ENCODE measurements around the gene NEDD9. TPM values are rescaled to one million over a fixed set of nuclear protein-coding genes. Genes with fewer than 3 reads are reported as not detected.

Gene NEDD9
- total and polyA plus RNA-seq, 2 donors (not counting 1 experiment from before 2014, with no cell fraction given) = 33.7 to 35.2 TPM

GRCh38 chr6:11160199-11160598, 72.3 kb downstream of the NEDD9 start:
- H2AFZ ChIP-seq (ENCODE audit: low read length) = no peak overlapping the region
- peak in 1 of 2 donors; percentile 55 for DNase-seq (ENCODE audit: low read depth in 2 of 2)
- no peaks in the 10 kb centered on the region for H3K36me3 ChIP-seq (ENCODE audit: control insufficient read depth, insufficient read depth, low read length)
- H3K4me2 ChIP-seq (ENCODE audit: extremely low read depth, insufficient read depth, low read length) = no peak overlapping the region
- TF ChIP-seq EZH2 (IDR thresholded peaks at IDR 0.05; ENCODE audit: low read length, missing control alignments) = no peak
- TF ChIP-seq CTCF (conservative IDR thresholded peaks at IDR 0.05 in 1 of 2, IDR thresholded peaks at IDR 0.05 in 1 of 2; ENCODE audit: low read depth in 1 of 2, low read length in 2 of 2) = no peak
- H3K9me3 ChIP-seq (ENCODE audit: control insufficient read depth, insufficient read depth, low read depth, low read length) = no peaks in the 10 kb centered on the region
- H4K20me1 ChIP-seq (ENCODE audit: control insufficient read depth, extremely low read depth, insufficient read depth, low read length) = no peaks in the 10 kb centered on the region
- no peaks in the 10 kb centered on the region for H3K79me2 ChIP-seq (ENCODE audit: control insufficient read depth, insufficient read depth, low read length)
- H3K27ac ChIP-seq (ENCODE audit: insufficient read depth, low read length) = no peak overlapping the region
- no peak overlapping the region for H3K9ac ChIP-seq (ENCODE audit: insufficient read depth, low read length)
- H3K4me1 ChIP-seq (ENCODE audit: control insufficient read depth, extremely low read depth, insufficient read depth, low read length) = no peaks in the 10 kb centered on the region
- no peaks in the 10 kb centered on the region for H3K27me3 ChIP-seq (ENCODE audit: control insufficient read depth, insufficient read depth, low read length)
- no peak overlapping the region for H3K4me3 ChIP-seq (replicated peaks in 1 of 4; ENCODE audit: control extremely low read depth in 1 of 4, insufficient read depth in 1 of 4, low read depth in 3 of 4, low read length in 4 of 4)

GRCh38 chr6:11155589-11155988, 76.9 kb downstream of the NEDD9 start:
- TF ChIP-seq CTCF (conservative IDR thresholded peaks at IDR 0.05 in 1 of 2, IDR thresholded peaks at IDR 0.05 in 1 of 2; ENCODE audit: low read depth in 1 of 2, low read length in 2 of 2) = no peak
- TF ChIP-seq EZH2 (IDR thresholded peaks at IDR 0.05; ENCODE audit: low read length, missing control alignments) = no peak
- Histone ChIP-seq H3K36me3 (ENCODE audit: control insufficient read depth, insufficient read depth, low read length) (no peaks in the 10 kb centered on the region), H2AFZ (ENCODE audit: low read length) (no peak overlapping the region), H3K27me3 (ENCODE audit: control insufficient read depth, insufficient read depth, low read length) (no peaks in the 10 kb centered on the region), H3K9ac (ENCODE audit: insufficient read depth, low read length) (no peak overlapping the region), H3K9me3 (ENCODE audit: control insufficient read depth, insufficient read depth, low read depth, low read length) (no peaks in the 10 kb centered on the region), H3K27ac (ENCODE audit: insufficient read depth, low read length) (no peak overlapping the region), H3K4me1 (ENCODE audit: control insufficient read depth, extremely low read depth, insufficient read depth, low read length) (no peaks in the 10 kb centered on the region), H4K20me1 (ENCODE audit: control insufficient read depth, extremely low read depth, insufficient read depth, low read length) (no peaks in the 10 kb centered on the region), H3K79me2 (ENCODE audit: control insufficient read depth, insufficient read depth, low read length) (no peaks in the 10 kb centered on the region), H3K4me3 (replicated peaks in 1 of 4; ENCODE audit: control extremely low read depth in 1 of 4, insufficient read depth in 1 of 4, low read depth in 3 of 4, low read length in 4 of 4) (no peak overlapping the region), H3K4me2 (ENCODE audit: extremely low read depth, insufficient read depth, low read length) (no peak overlapping the region)
- DNase-seq (ENCODE audit: low read depth in 2 of 2) = no peak

GRCh38 chr6:11153447-11153846, 79.0 kb downstream of the NEDD9 start:
- no peak for DNase-seq (ENCODE audit: low read depth in 2 of 2)
- no peak overlapping the region for H3K4me2 ChIP-seq (ENCODE audit: extremely low read depth, insufficient read depth, low read length)
- H3K27me3 ChIP-seq (ENCODE audit: control insufficient read depth, insufficient read depth, low read length) = no peaks in the 10 kb centered on the region
- H3K4me3 ChIP-seq (replicated peaks in 1 of 4; ENCODE audit: control extremely low read depth in 1 of 4, insufficient read depth in 1 of 4, low read depth in 3 of 4, low read length in 4 of 4) = no peak overlapping the region
- no peak overlapping the region for H3K27ac ChIP-seq (ENCODE audit: insufficient read depth, low read length)
- no peaks in the 10 kb centered on the region for H3K79me2 ChIP-seq (ENCODE audit: control insufficient read depth, insufficient read depth, low read length)
- H3K4me1 ChIP-seq (ENCODE audit: control insufficient read depth, extremely low read depth, insufficient read depth, low read length) = no peaks in the 10 kb centered on the region
- H3K36me3 ChIP-seq (ENCODE audit: control insufficient read depth, insufficient read depth, low read length) = no peaks in the 10 kb centered on the region
- H3K9ac ChIP-seq (ENCODE audit: insufficient read depth, low read length) = no peak overlapping the region
- H2AFZ ChIP-seq (ENCODE audit: low read length) = no peak overlapping the region
- no peaks in the 10 kb centered on the region for H4K20me1 ChIP-seq (ENCODE audit: control insufficient read depth, extremely low read depth, insufficient read depth, low read length)
- no peaks in the 10 kb centered on the region for H3K9me3 ChIP-seq (ENCODE audit: control insufficient read depth, insufficient read depth, low read depth, low read length)
- TF ChIP-seq CTCF (conservative IDR thresholded peaks at IDR 0.05 in 1 of 2, IDR thresholded peaks at IDR 0.05 in 1 of 2; ENCODE audit: low read depth in 1 of 2, low read length in 2 of 2) = no peak

Data from fibroblast of lung (primary cell).